Globus pallidus (tissue), 1 donor: ENCODE measurements around the gene PROKR2.

ENCODE experiments used
- DNase-seq: peaks from one replicate; pipeline ENCODE4 v3.0.0-alpha.2; 2015; ENCODE audit warnings: low spot score

PROKR2 gene

DNA sequence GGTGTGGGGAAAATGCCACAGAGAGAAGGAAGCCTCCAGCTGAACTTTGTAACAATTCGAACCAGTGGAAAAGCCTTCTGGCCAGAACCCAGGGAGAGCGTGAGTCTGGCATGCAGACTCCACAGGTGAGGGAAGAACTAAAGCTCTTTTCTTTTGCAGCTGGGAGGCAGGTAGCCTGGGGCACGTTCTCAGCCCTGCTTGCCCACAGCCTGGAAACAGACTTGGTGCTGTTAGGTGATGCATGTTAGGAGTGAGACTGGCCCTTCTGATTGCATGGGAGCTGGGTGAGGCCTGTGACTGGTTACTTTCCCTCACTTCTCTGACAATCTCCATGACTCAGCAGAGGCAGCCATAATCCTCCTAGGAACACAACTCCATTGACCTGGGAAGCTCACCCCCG is 34.2 kb downstream of the PROKR2 start:
- no peak for DNase-seq

GRCh38 chr20:5279661-5280060 is 37.1 kb downstream of the PROKR2 start:
- no peak for DNase-seq

- no peak for DNase-seq
Observed at GRCh38 chr20:5272268-5272667, 44.5 kb downstream of the PROKR2 start.

DNA sequence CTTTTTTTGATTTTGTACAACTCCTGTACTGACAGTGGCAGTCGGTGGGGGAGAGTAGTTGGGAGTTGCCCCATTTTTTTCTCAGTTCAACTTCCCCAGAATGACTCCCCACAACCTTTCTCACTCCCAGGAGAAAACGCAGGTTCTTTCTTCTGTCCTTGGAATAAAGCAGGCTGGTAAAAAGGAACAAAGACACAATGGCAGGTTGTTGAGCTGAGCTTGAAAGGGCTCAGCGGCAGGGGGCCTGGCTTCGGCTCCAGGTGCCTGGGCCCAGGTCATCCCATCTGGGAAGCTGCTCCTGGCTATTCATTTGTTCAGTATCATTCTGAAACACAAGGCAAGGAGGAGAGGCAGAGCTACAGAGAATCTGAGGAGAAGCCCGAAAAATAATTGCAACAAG is 46.2 kb downstream of the PROKR2 start:
- DNase-seq, result no peak

DNA sequence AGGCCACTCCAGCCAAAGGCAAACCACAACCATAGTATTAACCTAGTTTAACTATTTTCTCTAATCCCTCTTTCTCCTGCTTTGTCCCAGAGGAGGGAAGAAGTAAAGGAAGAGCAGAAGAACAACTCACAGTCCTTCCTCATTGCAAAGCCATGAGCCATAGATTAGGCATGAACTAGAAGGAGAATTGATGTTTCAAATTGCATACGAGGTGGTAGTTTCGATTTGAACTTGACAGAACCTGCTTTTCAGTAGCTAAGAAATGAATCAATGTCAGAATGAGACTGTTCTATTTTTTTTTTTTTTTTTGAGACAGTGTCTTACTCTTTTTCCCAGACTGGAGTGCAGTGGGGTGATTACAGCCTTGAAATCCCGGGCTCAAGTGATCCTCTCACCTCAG is 48.3 kb downstream of the PROKR2 start:
- DNase-seq, result no peak

DNA sequence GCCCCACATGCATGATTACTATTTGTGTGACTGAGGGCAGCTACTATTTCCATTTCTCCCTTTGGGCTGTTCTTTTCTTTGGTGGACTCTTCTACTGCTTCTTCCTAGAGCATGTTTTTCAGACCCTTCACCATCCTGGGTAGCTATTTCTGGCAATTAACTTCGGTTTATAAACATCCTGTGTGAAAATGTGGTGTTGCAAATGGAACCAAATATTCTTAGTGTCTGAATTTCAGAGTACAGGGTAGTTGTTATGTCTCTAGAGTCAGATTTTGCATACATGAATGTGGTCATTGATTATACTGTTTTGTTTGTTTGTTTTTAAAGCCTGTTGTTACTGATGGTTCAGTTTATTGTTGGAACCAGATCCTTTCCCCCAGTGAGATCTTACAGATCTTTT is 49.7 kb downstream of the PROKR2 start:
- DNase-seq, result no peak
